Prostate gland (tissue), 2 donors: Measurements from ENCODE around the gene AACS.
"Not testable (repeated sequence)": the region's sequence is repeated elsewhere in the genome, so short reads cannot be mapped to it uniquely, and the experiment has no call there.

ENCODE experiments used
- CTCF ChIP-seq, 4 experiments: fragments of 200-600 bp in 2 of 4; fragments of 450-650 bp in 2 of 4; sonication (generic) in 2 of 4; IDR thresholded peaks; 1 replicate in 3 of 4; 2 replicates in 1 of 4; pipeline ENCODE4 v1.5.1; 2016 to 2019; ENCODE audit warnings: antibody characterized with exemption in 4 of 4, mild to moderate bottlenecking in 2 of 4, moderate library complexity in 2 of 4
- POLR2A ChIP-seq: fragments of 450-650 bp; IDR thresholded peaks from one replicate; pipeline ENCODE4 v1.6.1; 2016; ENCODE audit warnings: antibody characterized with exemption, mild to moderate bottlenecking
- POLR2AphosphoS5 ChIP-seq: sonication (generic); formaldehyde crosslinking; IDR thresholded peaks from one replicate; pipeline ENCODE4 v1.6.1; 2017; ENCODE audit warnings: antibody characterized with exemption

GRCh38 chr12:125063522-125063921 is 1.7 kb upstream of the AACS start:
- TF ChIP-seq POLR2A; CTCF (IDR thresholded peaks at IDR 0.05); POLR2AphosphoS5: not testable (repeated sequence)
